Eye (tissue), 1 donor: ENCODE measurements around the gene CFAP46.
"Not testable (repeated sequence)": the region's sequence is repeated elsewhere in the genome, so short reads cannot be mapped to it uniquely, and the experiment has no call there.

Experiments used
- DNase-seq: peaks from one replicate; pipeline ENCODE4 v3.0.0-alpha.2; 2015

The CFAP46 gene

GRCh38 chr10:132840698-132841614 is 101.4 kb downstream of the CFAP46 start:
- no peak for DNase-seq

- no peak for DNase-seq
These were observed 103.3 kb downstream of the CFAP46 start for GRCh38 chr10:132839061-132839460.

- no peak for DNase-seq
These were observed 103.9 kb downstream of the CFAP46 start for GRCh38 chr10:132838346-132838970.

- no peak for DNase-seq
These were observed 104.5 kb downstream of the CFAP46 start for GRCh38 chr10:132837905-132838304.

- DNase-seq, result peak; percentile 76
These were observed 105.4 kb downstream of the CFAP46 start for GRCh38 chr10:132836832-132837540.

- DNase-seq, result no peak
These were observed 106.0 kb downstream of the CFAP46 start for GRCh38 chr10:132836248-132836831.

GRCh38 chr10:132835848-132836233 is 106.5 kb downstream of the CFAP46 start:
- no peak for DNase-seq

GRCh38 chr10:132834891-132835847 is 107.2 kb downstream of the CFAP46 start:
- DNase-seq, result no peak

- no peak for DNase-seq
These were observed 108.0 kb downstream of the CFAP46 start for GRCh38 chr10:132834311-132834761.

GRCh38 chr10:132833421-132834111 is 108.8 kb downstream of the CFAP46 start:
- DNase-seq, result no peak

- no peak for DNase-seq
These were observed 110.0 kb downstream of the CFAP46 start for GRCh38 chr10:132832186-132832969.

- no peak for DNase-seq
These were observed 113.0 kb downstream of the CFAP46 start for GRCh38 chr10:132829403-132829802.

GRCh38 chr10:132828681-132829080 is 113.7 kb downstream of the CFAP46 start:
- no peak for DNase-seq

GRCh38 chr10:132827861-132828539 is 114.4 kb downstream of the CFAP46 start:
- no peak for DNase-seq

- DNase-seq, result no peak
These were observed 115.0 kb downstream of the CFAP46 start for GRCh38 chr10:132827423-132827789.

- DNase-seq, result no peak
These were observed 115.6 kb downstream of the CFAP46 start for GRCh38 chr10:132826524-132827422.

- not testable (repeated sequence) for DNase-seq
These were observed 116.4 kb downstream of the CFAP46 start for GRCh38 chr10:132825783-132826523.

- no peak for DNase-seq
These were observed 122.3 kb downstream of the CFAP46 start for GRCh38 chr10:132820056-132820455.
